Measurements from ENCODE around the gene RRAS2.

RRAS2 gene

GRCh38 chr11:14335712-14336111 is 23.3 kb downstream of the RRAS2 start:
- DNase-seq: no peak

- no peak for DNase-seq
These were observed 24.1 kb downstream of the RRAS2 start for GRCh38 chr11:14334893-14335292.

- no peak for DNase-seq
These were observed 24.8 kb downstream of the RRAS2 start for GRCh38 chr11:14334192-14334591.

GRCh38 chr11:14331476-14332136 is 27.4 kb downstream of the RRAS2 start:
- no peak for DNase-seq

- DNase-seq: no peak
These were observed 28.1 kb downstream of the RRAS2 start for GRCh38 chr11:14330881-14331280.

- no peak for DNase-seq
These were observed 29.3 kb downstream of the RRAS2 start for GRCh38 chr11:14329702-14330101.

GRCh38 chr11:14327116-14327515 is 31.9 kb downstream of the RRAS2 start:
- no peak for DNase-seq

GRCh38 chr11:14323118-14323676 is 35.8 kb downstream of the RRAS2 start:
- DNase-seq: no peak

- DNase-seq: no peak
These were observed 36.5 kb downstream of the RRAS2 start for GRCh38 chr11:14322510-14322909.

GRCh38 chr11:14320020-14320419 is 39.0 kb downstream of the RRAS2 start:
- no peak for DNase-seq

- no peak for DNase-seq
These were observed 40.4 kb downstream of the RRAS2 start for GRCh38 chr11:14318581-14318981.

- no peak for DNase-seq
These were observed 41.2 kb downstream of the RRAS2 start for GRCh38 chr11:14317659-14318325.

GRCh38 chr11:14315130-14315529 is 43.9 kb downstream of the RRAS2 start:
- no peak for DNase-seq

GRCh38 chr11:14314127-14314526 is 44.9 kb downstream of the RRAS2 start:
- no peak for DNase-seq

- no peak for DNase-seq
These were observed 46.1 kb downstream of the RRAS2 start for GRCh38 chr11:14312736-14313438.

GRCh38 chr11:14310679-14311078 is 48.3 kb downstream of the RRAS2 start:
- DNase-seq: no peak

GRCh38 chr11:14309425-14310192 is 49.4 kb downstream of the RRAS2 start:
- no peak for DNase-seq

- DNase-seq: no peak
These were observed 50.0 kb downstream of the RRAS2 start for GRCh38 chr11:14308897-14309387.

GRCh38 chr11:14308114-14308896 is 50.7 kb downstream of the RRAS2 start:
- no peak for DNase-seq

- DNase-seq: no peak
These were observed 52.5 kb downstream of the RRAS2 start for GRCh38 chr11:14306481-14306880.

- no peak for DNase-seq
These were observed 53.3 kb downstream of the RRAS2 start for GRCh38 chr11:14305649-14306048.

GRCh38 chr11:14304601-14305000 is 54.4 kb downstream of the RRAS2 start:
- no peak for DNase-seq

Measured in activated CD4-positive, alpha-beta T cell treated with anti-CD3 and anti-CD28 coated beads for 4 hours (primary cell).